ENCODE measurements around the gene SLC25A27.

The SLC25A27 gene

DNA sequence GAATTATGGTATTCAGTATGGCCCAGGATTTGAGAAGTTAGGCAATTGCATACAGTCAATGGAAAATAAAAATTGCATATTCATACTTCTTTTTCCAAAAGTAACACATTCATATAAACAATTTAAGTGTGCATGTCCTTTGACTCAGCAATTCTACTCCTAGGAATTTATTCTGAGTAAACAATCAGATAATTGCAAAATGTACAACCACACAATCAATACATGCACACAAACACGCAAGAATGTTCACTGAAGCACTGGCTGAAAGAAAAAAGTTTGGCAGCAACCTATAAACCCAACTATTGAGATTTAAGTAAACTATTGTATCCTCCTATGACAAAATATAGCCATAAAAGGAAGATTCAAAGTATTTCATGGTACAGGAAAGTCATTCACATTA is 1.8 kb upstream of the SLC25A27 start:
- no peak for DNase-seq (ENCODE audit: low read depth in 2 of 2)

DNA sequence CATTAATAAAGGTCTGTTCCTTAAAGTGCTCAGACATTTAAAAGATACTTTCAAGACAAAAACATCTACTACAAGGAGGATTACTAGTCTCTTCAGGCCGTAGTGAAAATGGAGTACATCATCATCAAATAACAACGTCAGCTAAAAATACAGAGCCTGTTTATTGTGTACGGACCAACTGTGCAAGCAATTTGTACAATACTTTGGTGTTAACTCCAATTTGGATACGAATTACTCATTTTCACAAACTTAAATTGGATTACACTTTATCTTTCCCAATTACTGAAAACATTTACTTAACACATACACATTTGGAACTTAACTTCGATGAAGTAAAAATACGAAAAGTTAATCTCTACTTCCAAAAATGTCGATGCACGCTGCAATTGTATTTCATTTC is 959 bp upstream of the SLC25A27 start:
- no peak for DNase-seq (ENCODE audit: low read depth in 2 of 2)

DNA sequence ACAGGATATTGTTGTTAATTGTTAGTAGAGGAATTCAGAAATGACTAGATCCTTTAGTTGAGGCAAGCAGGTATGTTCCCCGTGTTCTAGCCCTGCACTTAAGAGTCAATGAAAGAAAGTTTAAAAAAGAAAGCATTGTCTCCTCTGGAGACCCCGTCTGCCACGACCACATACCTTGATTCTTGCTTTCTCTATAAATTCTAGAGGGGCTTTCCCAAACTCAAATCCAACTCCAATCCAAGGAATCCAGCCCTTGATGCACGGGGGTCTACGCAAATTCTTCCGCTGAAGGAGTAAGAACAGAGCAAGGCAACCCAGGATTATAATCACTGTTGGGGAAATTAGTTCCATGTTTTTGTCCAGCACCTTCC is 558 bp upstream of the SLC25A27 start:
- DNase-seq (ENCODE audit: low read depth in 2 of 2): no peak

DNA sequence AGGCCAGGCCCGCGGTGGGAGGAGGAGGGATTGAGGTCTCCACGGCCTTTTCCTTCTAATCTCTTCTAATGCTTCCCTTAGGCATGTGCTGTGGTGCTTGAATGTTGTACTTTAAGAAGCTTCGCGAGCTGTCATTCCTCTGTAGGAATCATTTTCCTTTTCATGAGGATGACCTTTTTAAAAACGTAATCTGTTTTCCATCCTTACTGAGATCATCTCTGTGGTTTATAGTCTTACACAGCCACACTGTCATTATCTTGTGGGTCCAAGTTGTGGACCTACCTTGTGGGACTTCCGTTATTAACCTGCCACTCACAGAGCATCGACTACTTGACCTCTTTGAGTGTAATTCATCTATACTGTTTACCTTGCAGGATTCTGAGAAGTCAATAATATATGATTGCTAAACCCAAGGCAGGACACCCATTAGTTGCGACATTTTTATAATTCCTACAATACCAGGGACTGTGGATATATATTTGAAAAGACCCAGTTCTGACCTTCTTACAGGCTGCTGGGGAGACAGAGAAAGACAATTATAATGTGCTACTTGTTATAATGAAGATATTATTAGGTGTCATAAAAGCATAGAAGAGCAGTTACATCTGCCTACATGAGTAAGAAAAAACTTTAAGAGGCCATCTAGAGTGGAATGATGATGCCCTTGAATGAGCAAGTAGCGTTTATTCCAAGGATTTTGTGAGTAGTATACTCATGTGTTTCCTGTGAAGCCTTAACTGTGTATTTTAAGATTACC is 842 bp downstream of the SLC25A27 start:
- no peak for DNase-seq (ENCODE audit: low read depth in 2 of 2)

DNA sequence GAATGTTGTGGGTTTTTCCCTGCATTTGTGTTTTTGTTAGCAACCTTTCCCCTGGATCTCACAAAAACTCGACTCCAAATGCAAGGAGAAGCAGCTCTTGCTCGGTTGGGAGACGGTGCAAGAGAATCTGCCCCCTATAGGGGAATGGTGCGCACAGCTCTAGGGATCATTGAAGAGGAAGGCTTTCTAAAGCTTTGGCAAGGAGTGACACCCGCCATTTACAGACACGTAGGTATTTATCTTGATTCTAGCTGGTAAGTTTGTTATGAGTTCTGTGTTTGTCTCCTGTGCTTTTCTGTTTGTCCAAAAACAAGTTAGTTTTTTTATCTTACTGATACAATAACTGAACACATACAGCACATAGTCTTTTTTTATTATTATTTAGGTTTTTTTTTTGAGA is 3.0 kb downstream of the SLC25A27 start:
- DNase-seq (ENCODE audit: low read depth in 2 of 2): no peak

DNA sequence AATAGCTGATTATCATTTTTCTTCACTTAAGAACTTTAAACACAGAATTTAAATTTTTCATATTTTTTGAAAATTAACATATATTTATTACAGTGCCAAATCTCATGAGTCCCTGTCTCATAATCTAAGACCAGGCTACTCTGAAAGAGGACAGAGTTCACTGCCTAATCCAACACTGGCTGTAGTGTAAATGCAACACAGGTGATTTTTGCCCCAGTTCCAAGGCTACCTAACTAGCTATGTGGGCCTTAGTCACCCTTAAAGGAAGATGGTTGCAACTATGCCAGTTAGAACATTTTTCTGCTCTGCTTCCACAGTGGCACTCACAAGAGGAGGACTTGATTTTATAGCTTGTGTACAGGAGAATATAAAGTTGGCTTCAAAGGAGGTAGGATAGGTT is 4.9 kb downstream of the SLC25A27 start:
- no peak for DNase-seq (ENCODE audit: low read depth in 2 of 2)

DNA sequence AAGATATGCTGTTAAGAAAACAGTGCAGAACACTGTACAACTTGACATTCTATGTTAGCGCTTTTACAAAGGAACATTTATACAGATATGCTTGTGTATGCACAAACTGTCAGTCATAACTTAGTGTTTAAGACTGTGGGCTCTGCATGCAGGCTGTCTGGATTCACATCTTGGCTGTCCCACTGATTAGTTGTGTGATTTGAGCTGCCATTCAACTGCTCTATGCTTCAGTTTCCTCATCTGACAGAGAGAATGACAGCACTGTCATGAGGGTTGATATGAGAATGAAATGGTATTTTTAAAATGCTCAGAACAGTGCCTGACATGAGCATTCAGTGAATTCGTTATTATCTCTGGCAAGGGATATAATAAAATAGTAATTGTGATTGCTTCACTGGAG is 8.7 kb downstream of the SLC25A27 start:
- DNase-seq (ENCODE audit: low read depth in 2 of 2): no peak

DNA sequence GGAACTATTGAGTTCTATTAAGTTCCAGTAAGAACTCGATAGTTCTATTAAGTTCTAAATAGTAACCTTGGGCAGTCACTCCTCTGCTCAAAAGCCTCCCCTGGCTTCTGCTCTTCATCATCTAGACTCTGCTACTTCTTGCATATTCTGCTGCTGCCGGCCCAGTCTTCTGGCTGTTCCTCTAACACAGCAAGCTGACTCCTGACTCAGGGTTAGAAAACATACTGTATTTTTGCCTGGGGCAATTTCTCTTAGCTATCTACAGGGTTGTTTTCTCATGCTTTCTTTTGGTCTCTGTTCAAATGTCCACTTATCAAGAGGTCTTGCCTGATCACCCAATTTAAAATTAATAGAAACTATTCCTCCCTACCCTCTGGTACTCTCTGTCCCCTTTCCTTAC is 14.6 kb downstream of the SLC25A27 start:
- DNase-seq (ENCODE audit: low read depth in 2 of 2): no peak

DNA sequence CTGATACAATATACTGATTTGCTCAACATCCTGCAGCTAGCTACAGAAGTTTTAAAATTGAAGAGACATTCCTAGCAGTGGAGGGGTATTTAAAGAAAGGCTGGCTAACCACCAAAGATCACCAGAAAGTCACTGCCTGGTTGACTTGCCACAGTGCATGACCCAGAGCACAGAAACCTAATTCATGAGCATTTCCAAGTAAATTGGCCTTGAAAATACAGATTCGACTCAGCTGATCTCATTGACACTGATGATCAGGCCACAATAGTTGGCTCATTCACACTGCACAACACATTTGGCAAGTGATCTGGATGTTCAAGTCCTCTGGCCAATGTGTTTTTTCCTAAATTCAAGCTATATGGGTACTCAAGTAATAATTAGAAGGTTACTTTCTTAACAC is 21.6 kb downstream of the SLC25A27 start:
- no peak for DNase-seq (ENCODE audit: low read depth in 2 of 2)

DNA sequence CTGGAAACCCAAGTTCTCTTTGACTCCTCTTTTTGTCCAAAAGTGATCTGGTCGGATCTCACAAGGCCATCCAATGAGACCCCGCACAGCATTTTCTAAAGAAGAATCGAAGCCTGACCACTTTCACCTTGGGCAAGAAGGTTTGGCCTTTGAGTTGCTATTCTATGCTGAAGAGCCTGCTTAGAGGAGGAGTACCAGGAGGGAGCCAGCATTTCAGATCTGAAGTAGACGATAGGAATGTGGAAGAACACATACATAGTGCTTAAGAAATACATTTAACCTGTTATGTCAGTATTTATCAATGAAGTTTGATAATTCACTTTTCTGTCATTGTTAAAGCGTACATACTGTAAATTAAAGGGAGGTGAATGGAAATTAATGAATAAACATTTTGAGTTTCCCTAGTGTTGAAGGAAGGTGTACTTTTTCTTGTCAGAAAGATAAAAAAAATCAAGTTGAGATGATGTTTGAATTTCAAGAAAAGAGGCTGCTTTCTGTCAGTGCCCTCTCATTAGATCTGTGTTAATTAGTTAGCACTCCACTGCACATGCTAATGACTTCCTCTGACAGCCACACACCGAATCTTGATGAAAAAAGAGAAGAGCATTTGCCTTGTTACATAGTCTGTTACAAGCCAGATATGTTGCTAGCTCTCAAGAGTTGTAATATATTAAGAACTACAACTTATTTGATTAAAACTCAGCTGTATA is 24.0 kb downstream of the SLC25A27 start:
- DNase-seq (ENCODE audit: low read depth in 2 of 2): no peak

DNA sequence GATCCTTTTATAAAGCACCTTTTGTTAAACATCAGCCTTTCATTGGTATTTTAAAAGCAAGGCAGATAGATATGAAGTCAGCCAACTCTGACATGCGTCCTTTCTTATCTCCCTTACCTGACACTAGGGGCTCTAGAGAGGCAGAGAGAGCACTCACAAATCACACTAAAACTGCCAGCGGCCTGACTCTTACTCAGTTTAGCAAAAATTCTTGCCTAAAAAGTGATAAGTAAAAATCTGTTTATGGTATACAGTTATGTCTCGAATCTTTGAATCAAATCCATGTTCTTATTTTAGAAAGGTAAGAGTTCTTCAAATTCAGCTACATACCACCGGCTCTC is 24.5 kb downstream of the SLC25A27 start:
- no peak for DNase-seq (ENCODE audit: low read depth in 2 of 2)

DNA sequence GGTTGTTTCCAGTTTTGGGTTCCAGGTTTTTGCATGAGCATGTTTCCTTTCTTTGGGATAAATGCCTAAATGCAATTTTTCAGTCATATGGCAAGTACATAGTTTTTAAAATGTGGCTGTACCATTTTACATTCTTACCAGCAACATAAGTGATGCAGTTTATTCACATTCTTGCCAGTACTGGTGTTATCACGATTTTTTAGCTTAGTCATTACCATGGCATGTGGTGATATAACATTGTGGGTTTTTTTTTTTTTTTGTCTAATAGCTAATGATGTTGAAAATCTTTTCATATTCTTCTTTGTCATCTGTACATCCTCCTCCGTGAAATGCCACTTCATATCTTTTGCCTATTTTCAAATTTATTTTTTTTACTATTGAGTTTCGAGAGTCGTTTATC is 32.0 kb downstream of the SLC25A27 start:
- DNase-seq (ENCODE audit: low read depth in 2 of 2): no peak

DNA sequence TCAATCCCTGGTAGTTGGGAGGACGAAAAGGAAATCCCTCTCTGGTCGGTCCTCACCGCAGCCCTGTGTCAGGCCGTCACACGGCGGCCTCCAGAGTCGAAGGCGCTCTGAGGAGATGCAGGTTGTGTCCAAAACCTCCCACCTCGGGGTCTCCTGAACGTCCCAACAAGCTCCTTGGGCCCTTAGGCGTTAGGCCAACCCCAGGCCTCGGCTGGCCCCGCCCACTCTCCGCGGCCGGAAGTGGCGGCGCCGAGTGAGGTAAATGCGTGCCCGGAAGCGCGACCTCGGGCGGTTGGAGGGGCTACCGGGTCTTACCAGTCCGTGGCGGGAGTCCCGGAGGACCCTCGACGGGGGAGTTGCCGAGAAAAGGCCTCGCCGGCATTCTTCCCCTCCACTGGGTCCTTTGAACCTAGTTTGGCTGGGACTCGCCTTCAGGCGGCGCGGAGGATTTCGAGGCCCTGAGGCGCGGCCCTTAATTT is 34.9 kb downstream of the SLC25A27 start, which contains the start of gene TDRD6:
Gene TDRD6, plus strand, starts transcription at position 267 of the 479 bp plus-strand sequence. CDS start 244 bp downstream, outside the sequence.
- DNase-seq (ENCODE audit: low read depth in 2 of 2): no peak

DNA sequence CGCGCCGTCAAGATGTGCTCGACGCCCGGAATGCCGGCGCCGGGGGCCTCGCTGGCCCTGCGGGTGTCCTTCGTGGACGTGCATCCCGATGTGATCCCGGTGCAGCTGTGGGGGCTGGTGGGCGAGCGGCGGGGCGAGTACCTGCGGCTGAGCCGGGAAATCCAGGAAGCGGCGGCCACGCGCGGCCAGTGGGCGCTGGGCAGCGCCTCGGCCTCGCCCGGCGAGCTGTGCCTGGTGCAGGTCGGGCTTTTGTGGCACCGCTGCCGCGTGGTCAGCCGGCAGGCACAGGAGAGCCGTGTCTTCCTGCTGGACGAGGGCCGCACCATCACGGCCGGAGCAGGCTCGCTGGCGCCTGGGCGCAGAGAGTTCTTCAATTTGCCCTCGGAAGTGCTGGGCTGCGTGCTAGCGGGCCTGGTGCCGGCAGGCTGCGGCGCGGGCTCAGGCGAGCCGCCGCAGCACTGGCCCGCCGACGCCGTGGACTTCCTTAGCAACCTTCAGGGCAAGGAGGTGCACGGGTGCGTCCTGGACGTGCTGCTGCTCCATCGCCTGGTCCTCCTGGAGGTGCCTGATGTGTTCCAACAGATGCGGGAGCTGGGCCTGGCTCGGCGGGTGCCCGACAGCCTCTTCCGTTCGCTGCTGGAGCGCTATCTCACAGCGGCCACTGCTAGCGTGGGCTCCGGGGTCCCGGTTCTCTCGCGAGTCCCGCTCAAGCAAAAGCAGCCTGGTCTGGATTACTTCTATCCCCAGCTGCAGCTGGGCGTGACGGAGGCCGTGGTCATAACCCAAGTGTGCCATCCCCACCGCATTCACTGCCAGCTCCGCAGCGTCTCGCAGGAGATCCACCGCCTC is 35.6 kb downstream of the SLC25A27 start:
- no peak for DNase-seq (ENCODE audit: low read depth in 2 of 2)

DNA sequence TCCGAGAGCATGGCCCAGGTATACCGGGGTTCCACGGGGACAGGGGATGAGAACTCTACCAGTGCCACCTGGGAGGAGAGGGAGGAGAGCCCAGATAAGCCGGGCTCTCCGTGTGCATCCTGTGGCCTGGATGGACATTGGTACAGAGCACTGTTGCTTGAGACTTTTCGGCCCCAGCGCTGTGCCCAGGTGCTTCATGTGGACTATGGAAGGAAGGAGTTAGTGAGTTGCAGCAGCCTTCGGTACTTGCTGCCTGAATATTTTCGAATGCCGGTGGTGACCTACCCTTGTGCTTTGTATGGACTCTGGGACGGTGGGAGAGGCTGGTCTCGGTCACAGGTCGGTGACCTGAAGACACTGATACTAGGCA is 36.2 kb downstream of the SLC25A27 start:
- no peak for DNase-seq (ENCODE audit: low read depth in 2 of 2)

DNA sequence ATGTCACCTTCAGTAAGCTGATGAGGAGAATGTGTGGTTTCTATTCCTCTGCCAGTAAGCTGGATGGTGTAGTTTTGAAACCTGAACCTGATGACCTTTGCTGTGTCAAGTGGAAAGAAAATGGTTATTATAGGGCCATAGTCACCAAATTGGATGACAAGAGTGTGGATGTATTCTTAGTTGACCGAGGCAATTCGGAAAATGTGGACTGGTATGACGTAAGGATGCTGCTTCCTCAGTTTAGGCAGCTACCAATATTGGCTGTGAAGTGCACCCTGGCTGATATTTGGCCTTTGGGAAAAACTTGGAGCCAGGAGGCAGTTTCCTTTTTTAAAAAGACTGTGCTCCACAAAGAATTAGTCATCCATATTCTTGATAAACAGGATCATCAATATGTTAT is 36.9 kb downstream of the SLC25A27 start:
- no peak for DNase-seq (ENCODE audit: low read depth in 2 of 2)

DNA sequence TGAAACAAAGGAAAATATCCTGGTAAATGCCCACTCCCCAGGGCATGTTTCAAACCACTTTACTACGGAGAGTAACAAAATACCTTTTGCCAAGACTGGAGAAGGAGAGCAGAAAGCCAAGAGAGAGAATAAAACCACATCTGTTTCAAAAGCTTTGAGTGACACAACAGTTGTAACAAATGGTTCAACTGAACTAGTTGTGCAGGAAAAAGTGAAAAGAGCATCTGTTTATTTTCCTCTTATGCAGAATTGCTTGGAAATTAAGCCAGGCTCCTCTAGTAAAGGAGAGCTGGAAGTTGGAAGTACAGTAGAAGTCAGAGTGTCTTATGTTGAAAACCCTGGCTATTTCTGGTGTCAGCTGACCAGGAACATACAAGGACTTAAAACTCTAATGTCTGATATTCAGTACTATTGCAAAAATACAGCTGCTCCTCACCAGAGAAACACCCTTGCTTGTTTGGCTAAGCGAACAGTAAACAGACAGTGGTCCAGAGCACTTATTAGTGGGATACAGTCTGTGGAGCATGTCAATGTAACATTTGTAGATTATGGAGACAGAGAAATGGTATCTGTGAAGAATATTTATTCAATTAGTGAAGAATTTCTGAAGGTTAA is 37.5 kb downstream of the SLC25A27 start:
- DNase-seq (ENCODE audit: low read depth in 2 of 2): no peak

DNA sequence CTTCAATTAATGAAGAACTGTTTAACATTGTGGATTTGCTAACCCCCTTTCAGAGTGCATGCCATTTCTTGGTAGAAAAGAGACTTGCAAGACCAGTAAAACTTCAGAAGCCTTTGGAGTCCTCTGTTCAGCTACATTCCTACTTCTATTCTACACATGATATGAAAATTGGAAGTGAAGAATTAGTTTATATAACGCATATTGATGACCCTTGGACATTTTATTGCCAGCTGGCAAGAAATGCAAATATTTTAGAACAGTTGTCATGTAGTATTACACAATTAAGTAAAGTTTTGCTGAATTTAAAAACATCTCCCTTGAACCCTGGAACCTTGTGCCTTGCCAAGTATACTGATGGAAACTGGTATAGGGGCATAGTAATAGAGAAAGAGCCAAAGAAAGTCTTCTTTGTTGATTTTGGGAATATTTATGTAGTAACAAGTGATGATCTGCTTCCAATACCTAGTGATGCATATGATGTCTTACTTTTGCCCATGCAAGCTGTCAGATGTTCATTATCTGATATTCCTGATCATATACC is 38.2 kb downstream of the SLC25A27 start:
- no peak for DNase-seq (ENCODE audit: low read depth in 2 of 2)

DNA sequence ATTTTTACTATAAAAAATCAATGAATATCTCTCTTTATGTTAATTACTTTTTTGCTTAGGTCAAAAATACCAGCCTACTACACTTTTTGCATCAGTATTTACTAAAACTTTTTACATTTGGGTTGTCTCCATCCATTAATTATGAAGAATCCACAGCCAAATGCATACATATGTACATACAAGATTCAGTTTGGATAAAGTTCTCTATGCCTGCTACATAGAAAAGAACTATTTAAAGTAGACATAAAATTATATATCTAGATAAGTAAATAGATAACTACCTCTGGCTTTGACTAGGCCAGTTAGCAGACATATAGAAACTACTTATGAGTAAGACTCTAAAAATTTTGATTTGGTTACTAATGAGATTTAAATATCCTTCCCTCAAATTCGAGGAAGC is 47.2 kb downstream of the SLC25A27 start:
- no peak for DNase-seq (ENCODE audit: low read depth in 2 of 2)

DNA sequence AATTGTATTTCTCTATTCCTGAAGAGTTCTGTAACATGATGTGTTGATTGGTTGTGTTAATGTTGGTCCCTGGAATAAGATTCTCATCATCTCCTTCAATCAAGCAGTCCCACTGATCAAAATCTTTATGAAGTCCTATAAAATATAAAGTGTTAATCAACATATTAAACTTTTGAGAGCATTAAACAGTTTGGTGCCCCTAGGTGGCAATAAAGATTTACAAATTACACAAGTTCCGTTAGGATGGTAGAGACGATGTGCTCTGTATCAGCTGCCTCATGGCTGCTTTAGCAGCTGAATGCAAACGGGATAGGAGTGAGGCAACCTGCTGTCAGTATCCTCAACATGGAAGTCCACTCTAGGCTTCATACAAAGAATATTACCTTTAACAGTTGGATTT is 51.8 kb downstream of the SLC25A27 start:
- DNase-seq (ENCODE audit: low read depth in 2 of 2): no peak

DNA sequence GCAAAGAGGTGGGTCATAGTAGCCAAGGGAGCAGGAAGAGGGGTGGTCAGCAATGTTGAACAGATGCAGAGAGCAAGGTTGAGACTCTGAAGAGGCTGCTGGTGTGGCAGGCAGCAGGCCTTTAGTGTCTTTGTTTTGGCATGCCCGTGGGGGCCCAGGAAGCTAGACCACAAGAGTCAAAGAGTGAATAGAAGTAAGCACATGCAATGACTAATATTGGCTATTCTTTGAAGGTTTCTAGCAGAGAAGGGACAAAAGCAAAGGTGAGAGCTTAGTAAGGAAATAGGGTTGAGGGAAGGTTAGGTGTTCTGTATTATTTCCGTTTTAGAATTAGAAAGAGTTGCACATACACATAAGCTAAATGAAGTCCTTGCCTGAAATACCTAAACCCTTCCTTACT is 53.7 kb downstream of the SLC25A27 start:
- DNase-seq (ENCODE audit: low read depth in 2 of 2): no peak

DNA sequence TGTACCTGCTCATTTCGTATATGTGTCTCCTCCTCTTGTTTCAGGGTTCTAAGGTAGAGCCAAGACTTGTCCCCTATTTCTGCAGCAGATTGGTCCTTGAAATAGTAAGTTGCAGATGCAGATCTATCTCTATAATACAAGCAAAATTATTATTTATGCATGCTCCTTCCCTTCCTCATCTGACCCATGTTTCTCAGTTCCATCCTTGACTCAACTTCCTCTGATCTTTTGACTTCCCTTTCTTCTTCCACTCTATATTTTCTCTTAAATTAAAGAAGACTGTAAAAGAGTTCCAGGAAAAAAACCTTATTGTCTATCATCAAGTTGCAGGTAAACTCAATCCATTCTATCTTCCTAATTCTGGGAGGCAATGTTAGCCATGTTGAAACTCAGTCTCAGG is 58.7 kb downstream of the SLC25A27 start:
- no peak for DNase-seq (ENCODE audit: low read depth in 2 of 2)

Data from stimulated activated CD4-positive, alpha-beta T cell treated with anti-CD3 and anti-CD28 coated beads, Interleukin-1b, Interleukin-23, amount 100 ng/mL, for 1 hour (primary cell).